ENCODE measurements around the gene TOLLIP. TPM values are rescaled to one million over a fixed set of nuclear protein-coding genes. Genes with fewer than 3 reads are reported as not detected.

Gene TOLLIP
- total and polyA plus RNA-seq, 2 of the 8 experiments (the other 6 are each of a cell fraction or from before 2014, with no cell fraction given), result 23.7 to 34.7 TPM

DNA sequence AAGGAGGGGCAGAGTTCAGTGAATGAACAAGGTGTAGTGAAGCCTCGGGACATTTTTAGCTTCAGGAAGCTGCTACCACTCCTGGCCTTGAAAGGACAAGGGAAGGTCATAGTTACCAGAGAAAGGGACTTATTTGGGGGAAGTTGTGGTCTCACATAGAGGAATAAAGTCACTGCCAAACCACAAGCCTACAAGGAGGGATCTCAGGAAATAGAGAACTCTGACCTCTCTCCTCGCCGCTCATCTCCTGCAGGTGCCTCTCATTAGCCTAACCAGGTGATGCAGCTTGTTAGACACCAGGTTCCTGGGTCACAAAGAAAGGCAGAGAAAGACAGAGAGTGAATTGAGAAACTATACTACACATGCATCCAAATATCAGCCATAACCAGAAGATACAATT, 14.3 kb upstream of the TOLLIP start:
- H3K27ac ChIP-seq (ENCODE audit: low read depth, low read length), result no peak overlapping the region
- no peaks in the 10 kb centered on the region for H3K4me1 ChIP-seq (replicated peaks in 1 of 4; ENCODE audit: control insufficient read depth in 3 of 4, insufficient read depth in 4 of 4, low read length in 3 of 4)
- H3K56ac ChIP-seq (replicated peaks; ENCODE audit: insufficient read length, low read depth, low read length), result no peak overlapping the region
- DNase-seq (ENCODE audit: low read depth in 1 of 2, low spot score in 2 of 2) (no peak), FAIRE-seq (no peak)
- no peak overlapping the region for H4K5ac ChIP-seq (ENCODE audit: insufficient read length, low read depth, low read length)
- H3K23me2 ChIP-seq (ENCODE audit: low read depth, low read length), result no peaks in the 10 kb centered on the region
- ChIA-PET POLR2A (ENCODE audit: partially characterized antibody) (no interaction called here), CTCF (ENCODE audit: partially characterized antibody) (interaction anchor here (1.1 kb wide), 1 partner anchor 61 kb away, joined by 3 read pairs; no protein-coding TSS in a partner anchor)
- no peak overlapping the region for H3K14ac ChIP-seq (ENCODE audit: insufficient read length)
- H3K36me3 ChIP-seq (ENCODE audit: control insufficient read depth in 2 of 4, insufficient read depth in 4 of 4, low read length in 3 of 4), result no peaks in the 10 kb centered on the region
- no peak overlapping the region for H2AK5ac ChIP-seq (ENCODE audit: low read depth, low read length)
- TF ChIP-seq POLR2A (IDR thresholded peaks at IDR 0.05; ENCODE audit: control extremely low read depth in 1 of 2, low read depth in 2 of 2, low read length in 2 of 2) (no peak), RBBP5 (IDR thresholded peaks at IDR 0.05; ENCODE audit: borderline replicate concordance, low read depth, low read length) (no peak), YY1 (IDR thresholded peaks at IDR 0.05; ENCODE audit: low read depth, low read length) (no peak)
- H3K79me2 ChIP-seq (ENCODE audit: control insufficient read depth in 1 of 2, insufficient read depth in 2 of 2, low read length in 2 of 2), result no peaks in the 10 kb centered on the region
- H3K18ac ChIP-seq (ENCODE audit: extremely low read depth, low read length), result no peak overlapping the region
- H2BK20ac ChIP-seq (ENCODE audit: low read length), result no peak overlapping the region
- no peak overlapping the region for H3K23ac ChIP-seq (ENCODE audit: insufficient read length)
- H3K4ac ChIP-seq (replicated peaks; ENCODE audit: insufficient read length, low read depth, low read length), result no peak overlapping the region
- peaks cover 0 to 9% of the 10 kb centered on the region in 2 experiments; a peak in 2 of 4 replicates for H3K9me3 ChIP-seq (ENCODE audit: insufficient read depth in 2 of 2, low read depth in 1 of 2, low read length in 1 of 2)
- H2AFZ ChIP-seq (ENCODE audit: low read length), result no peak overlapping the region
- H2BK5ac ChIP-seq (ENCODE audit: low read depth, low read length), result no peak overlapping the region
- H2BK12ac ChIP-seq (ENCODE audit: low read depth, low read length), result no peak overlapping the region
- WGBS, 2 experiments (ENCODE audit: extremely low coverage in 1 of 2, insufficient coverage in 1 of 2, insufficient read length in 1 of 2, insufficient replicate concordance in 2 of 2, low coverage in 1 of 2, low lambda C conversion rate in 2 of 2, missing lambda C conversion rate in 1 of 2), result 88% methylated on average over 3 of the region's 3 CpGs; no CpG with 5 or more reads in 1 of the 2 experiments
- H2BK120ac ChIP-seq (replicated peaks; ENCODE audit: low read depth, low read length), result no peak overlapping the region
- no peak overlapping the region for H4K8ac ChIP-seq (ENCODE audit: extremely low read depth, insufficient read depth, low read length)
- H3K4me2 ChIP-seq (ENCODE audit: insufficient read depth in 1 of 2, low read depth in 2 of 2, low read length in 2 of 2), result no peak overlapping the region
- no peak overlapping the region for H3K9ac ChIP-seq (replicated peaks in 1 of 4; ENCODE audit: extremely low read depth in 1 of 4, low read depth in 3 of 4, low read length in 3 of 4)
- H3K4me3 ChIP-seq (ENCODE audit: extremely low read depth in 1 of 4, insufficient read depth in 2 of 4, low read depth in 3 of 4, low read length in 4 of 4), result no peak overlapping the region
- H4K91ac ChIP-seq (replicated peaks; ENCODE audit: insufficient read length, low read length), result no peak overlapping the region
- H3K79me1 ChIP-seq (ENCODE audit: low read depth, low read length), result no peaks in the 10 kb centered on the region
- no peaks in the 10 kb centered on the region for H4K20me1 ChIP-seq (replicated peaks in 1 of 2; ENCODE audit: control insufficient read depth in 1 of 2, insufficient read depth in 2 of 2, low read length in 2 of 2)
- peaks cover 0 to 4% (median 0%) of the 10 kb centered on the region in 4 experiments; a peak in 1 of 7 replicates for H3K27me3 ChIP-seq (replicated peaks in 1 of 4; ENCODE audit: control insufficient read depth in 3 of 4, extremely low read depth in 1 of 4, insufficient read depth in 3 of 4, low read length in 3 of 4)
- H2BK15ac ChIP-seq (ENCODE audit: low read length), result no peak overlapping the region
